Activated T-cell treated with anti-CD3 and anti-CD28 coated beads for 48 hours (primary cell): ENCODE data around the gene GRK3.

Experiments used
- DNase-seq: peaks from one replicate; pipeline ENCODE4 v3.0.0-alpha.2; 2020; ENCODE audit warnings: low read depth

GRK3 gene

GRCh38 chr22:25663654-25664053 is 99.2 kb downstream of the GRK3 start:
- no peak for DNase-seq

- no peak for DNase-seq
Observed at GRCh38 chr22:25666308-25666707, 101.8 kb downstream of the GRK3 start.

- DNase-seq: no peak
Observed at GRCh38 chr22:25668437-25668836, 104.0 kb downstream of the GRK3 start.

- no peak for DNase-seq
Observed at GRCh38 chr22:25669253-25670069, 105.0 kb downstream of the GRK3 start.

- DNase-seq: no peak
Observed at GRCh38 chr22:25670070-25670461, 105.6 kb downstream of the GRK3 start.

- no peak for DNase-seq
Observed at GRCh38 chr22:25672289-25673084, 108.0 kb downstream of the GRK3 start.

GRCh38 chr22:25673713-25674112 is 109.2 kb downstream of the GRK3 start:
- no peak for DNase-seq

- DNase-seq: no peak
Observed at GRCh38 chr22:25677631-25678030, 113.2 kb downstream of the GRK3 start.

- DNase-seq: no peak
Observed at GRCh38 chr22:25680051-25680450, 115.6 kb downstream of the GRK3 start.

- DNase-seq: no peak
Observed at GRCh38 chr22:25680956-25681355, 116.5 kb downstream of the GRK3 start.

GRCh38 chr22:25682109-25682508 is 117.6 kb downstream of the GRK3 start:
- no peak for DNase-seq

- DNase-seq: no peak
Observed at GRCh38 chr22:25688627-25689026, 124.2 kb downstream of the GRK3 start.

- no peak for DNase-seq
Observed at GRCh38 chr22:25689631-25690030, 125.2 kb downstream of the GRK3 start.

GRCh38 chr22:25690798-25691197 is 126.3 kb downstream of the GRK3 start:
- no peak for DNase-seq

- no peak for DNase-seq
Observed at GRCh38 chr22:25692397-25693267, 128.2 kb downstream of the GRK3 start.

- DNase-seq: no peak
Observed at GRCh38 chr22:25693268-25693565, 128.7 kb downstream of the GRK3 start.

- no peak for DNase-seq
Observed at GRCh38 chr22:25694196-25694907, 129.9 kb downstream of the GRK3 start.

GRCh38 chr22:25695146-25695545 is 130.7 kb downstream of the GRK3 start:
- DNase-seq: no peak

GRCh38 chr22:25696763-25697162 is 132.3 kb downstream of the GRK3 start:
- DNase-seq: no peak

- DNase-seq: no peak
Observed at GRCh38 chr22:25697181-25697664, 132.7 kb downstream of the GRK3 start.

GRCh38 chr22:25697978-25698377 is 133.5 kb downstream of the GRK3 start:
- DNase-seq: no peak

- no peak for DNase-seq
Observed at GRCh38 chr22:25698461-25698860, 134.0 kb downstream of the GRK3 start.
